ENCODE measurements around the gene DEF6. TPM values are rescaled to one million over a fixed set of nuclear protein-coding genes. Genes with fewer than 3 reads are reported as not detected.

DEF6 gene
- total RNA-seq, 2 donors from 2014 or later: 82.3 to 105 TPM

DNA sequence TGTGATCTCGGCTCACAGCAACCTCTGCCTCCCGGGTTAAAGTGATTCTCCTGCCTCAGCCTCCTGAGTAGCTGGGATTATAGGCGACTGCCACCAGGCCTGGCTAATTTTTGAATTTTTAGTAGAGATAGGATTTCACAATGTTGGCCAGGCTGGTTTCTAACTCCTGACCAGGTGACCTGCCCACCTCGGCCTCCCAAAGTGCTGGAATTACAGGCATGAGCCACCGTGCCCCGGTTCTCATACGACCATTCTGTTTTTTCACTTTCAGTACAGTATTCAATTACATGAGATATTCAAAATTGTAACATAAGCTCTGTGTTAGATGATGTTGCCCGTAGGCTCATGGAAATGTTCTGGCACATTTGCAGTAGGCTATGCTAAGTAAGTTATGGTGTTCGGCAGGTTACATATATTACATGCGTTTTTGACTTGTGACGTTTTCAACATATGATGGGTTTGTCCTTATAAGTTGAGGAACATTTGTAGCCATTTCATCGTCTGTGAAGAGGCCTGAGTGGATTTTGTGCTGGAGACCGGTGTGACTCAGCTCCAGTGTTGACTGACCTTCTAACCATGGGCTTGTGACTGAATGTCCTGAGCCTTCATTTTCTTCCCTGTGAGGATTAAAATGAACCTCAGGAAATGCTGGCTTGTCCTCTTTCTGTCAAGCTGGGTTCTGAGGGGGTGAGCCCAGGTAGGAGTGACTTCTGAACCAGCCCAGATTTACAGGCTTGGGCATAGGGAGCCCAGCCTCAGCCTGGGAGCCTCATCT lies 56.9 kb downstream of the DEF6 start:
- H3K9me3 Mint-ChIP-seq: no peaks in the 10 kb centered on the region
- ATAC-seq (no peak), DNase-seq (ENCODE audit: low spot score) (no peak)
- no peak overlapping the region for H3K27ac Mint-ChIP-seq
- H3K27me3 Mint-ChIP-seq: no peaks in the 10 kb centered on the region
- H3K4me1 Mint-ChIP-seq (ENCODE audit: low read depth in 2 of 2): peaks cover 0 to 17% of the 10 kb centered on the region in 2 donors
- peaks cover 25% of the 10 kb centered on the region for H3K36me3 Mint-ChIP-seq
- no peak overlapping the region for H3K4me3 Mint-ChIP-seq

DNA sequence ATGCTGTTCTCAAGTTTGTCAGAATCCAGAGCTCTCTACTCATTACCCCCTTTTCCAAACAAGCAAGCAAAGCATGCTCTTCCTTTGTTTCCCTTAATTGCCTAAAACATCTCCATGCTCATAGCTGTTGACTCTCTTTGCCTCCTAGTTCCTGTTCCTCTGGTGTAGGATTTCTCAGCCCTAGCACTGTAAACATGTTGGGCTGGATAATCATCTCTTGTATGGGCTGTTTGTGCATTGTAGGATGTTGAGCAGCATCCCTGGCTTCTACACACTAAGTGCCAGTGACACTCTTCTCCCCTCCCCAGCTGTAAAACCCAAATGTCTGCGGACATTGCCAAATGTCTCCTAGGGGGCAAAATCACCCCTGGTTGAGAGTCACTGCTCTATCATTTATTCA lies 58.8 kb downstream of the DEF6 start:
- peaks cover 18% of the 10 kb centered on the region for H3K36me3 Mint-ChIP-seq
- no peak overlapping the region for H3K4me3 Mint-ChIP-seq
- no peaks in the 10 kb centered on the region for H3K27me3 Mint-ChIP-seq
- no peaks in the 10 kb centered on the region for H3K9me3 Mint-ChIP-seq
- DNase-seq (ENCODE audit: low spot score) (no peak), ATAC-seq (no peak)
- H3K27ac Mint-ChIP-seq: no peak overlapping the region
- H3K4me1 Mint-ChIP-seq (ENCODE audit: low read depth in 2 of 2): peaks cover 0 to 11% of the 10 kb centered on the region in 2 donors

DNA sequence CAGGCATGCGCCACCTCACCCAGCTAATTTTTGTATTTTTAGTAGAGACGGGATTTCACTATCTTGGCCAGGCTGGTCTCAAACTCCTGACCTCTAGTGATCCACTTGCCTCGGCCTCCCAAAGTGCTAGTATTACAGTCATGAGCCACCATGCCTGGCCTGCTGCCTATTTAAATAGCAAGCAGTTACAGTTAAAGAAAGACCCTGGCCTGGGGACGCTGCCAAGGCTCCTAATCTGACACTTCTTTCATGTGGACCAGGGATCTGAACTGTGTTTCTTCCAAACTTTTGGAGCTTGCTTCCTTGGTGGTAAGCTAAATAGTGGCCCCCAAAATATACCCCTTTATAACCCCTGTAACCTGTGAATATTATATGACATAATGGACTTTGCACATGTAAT lies 60.1 kb downstream of the DEF6 start:
- H3K9me3 Mint-ChIP-seq: no peaks in the 10 kb centered on the region
- H3K36me3 Mint-ChIP-seq: peaks cover 17% of the 10 kb centered on the region
- peaks cover 0 to 11% of the 10 kb centered on the region in 2 donors for H3K4me1 Mint-ChIP-seq (ENCODE audit: low read depth in 2 of 2)
- ATAC-seq (no peak), DNase-seq (ENCODE audit: low spot score) (no peak)
- H3K4me3 Mint-ChIP-seq: no peak overlapping the region
- no peaks in the 10 kb centered on the region for H3K27me3 Mint-ChIP-seq
- H3K27ac Mint-ChIP-seq: peak overlapping the region in 1 of 2 donors; percentile 20

DNA sequence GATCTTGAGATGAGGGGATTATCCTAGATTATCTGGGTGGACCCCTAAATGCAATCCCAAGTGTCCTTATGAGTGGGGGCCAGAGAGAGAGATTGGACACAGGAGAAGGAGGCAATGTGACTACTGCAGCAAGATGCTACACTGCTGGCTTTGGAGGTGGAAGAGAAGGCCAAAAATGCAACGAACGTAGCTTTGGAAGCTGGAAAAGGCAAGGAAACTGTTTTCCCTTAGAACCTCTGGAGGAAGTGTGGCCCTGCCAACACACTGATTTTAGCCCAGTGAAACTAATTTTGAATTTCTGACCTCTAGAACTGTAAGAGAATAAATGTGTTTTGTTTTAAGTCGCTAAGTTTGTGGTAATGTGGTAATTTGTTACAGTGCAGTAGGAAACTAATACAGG lies 60.5 kb downstream of the DEF6 start:
- H3K36me3 Mint-ChIP-seq: peaks cover 13% of the 10 kb centered on the region
- no peak for ATAC-seq
- no peak for DNase-seq (ENCODE audit: low spot score)
- no peaks in the 10 kb centered on the region for H3K27me3 Mint-ChIP-seq
- no peak overlapping the region for H3K4me3 Mint-ChIP-seq
- peak overlapping the region in 1 of 2 donors; percentile 20 for H3K27ac Mint-ChIP-seq
- no peaks in the 10 kb centered on the region for H3K9me3 Mint-ChIP-seq
- peaks cover 0 to 11% of the 10 kb centered on the region in 2 donors for H3K4me1 Mint-ChIP-seq (ENCODE audit: low read depth in 2 of 2)

DNA sequence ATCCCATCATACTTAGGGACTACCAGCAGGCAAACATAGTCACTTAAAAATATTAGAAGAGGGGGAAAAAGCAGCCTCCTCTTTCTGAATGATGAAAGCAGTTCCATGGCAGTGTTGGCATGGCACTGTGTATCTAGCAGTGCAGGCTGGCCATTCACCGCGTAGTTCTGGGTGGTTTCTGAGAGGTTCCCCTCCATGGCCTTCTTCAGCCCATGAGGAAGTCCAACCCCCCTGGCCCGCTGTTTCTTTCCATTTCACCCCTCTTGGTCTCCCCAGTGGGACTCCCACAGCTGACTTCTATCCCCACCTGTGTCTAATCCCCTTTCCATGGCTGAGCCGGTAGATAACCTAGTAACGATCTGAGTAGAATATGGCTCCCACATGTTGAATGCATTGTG lies 61.7 kb downstream of the DEF6 start:
- peaks cover 9% of the 10 kb centered on the region for H3K36me3 Mint-ChIP-seq
- H3K27ac Mint-ChIP-seq: peak overlapping the region in 1 of 2 donors; percentile 48
- DNase-seq (ENCODE audit: low spot score) (no peak), ATAC-seq (no peak)
- H3K9me3 Mint-ChIP-seq: no peaks in the 10 kb centered on the region
- peaks cover 0 to 8% of the 10 kb centered on the region in 2 donors for H3K4me1 Mint-ChIP-seq (ENCODE audit: low read depth in 2 of 2)
- H3K27me3 Mint-ChIP-seq: no peaks in the 10 kb centered on the region
- H3K4me3 Mint-ChIP-seq: no peak overlapping the region

DNA sequence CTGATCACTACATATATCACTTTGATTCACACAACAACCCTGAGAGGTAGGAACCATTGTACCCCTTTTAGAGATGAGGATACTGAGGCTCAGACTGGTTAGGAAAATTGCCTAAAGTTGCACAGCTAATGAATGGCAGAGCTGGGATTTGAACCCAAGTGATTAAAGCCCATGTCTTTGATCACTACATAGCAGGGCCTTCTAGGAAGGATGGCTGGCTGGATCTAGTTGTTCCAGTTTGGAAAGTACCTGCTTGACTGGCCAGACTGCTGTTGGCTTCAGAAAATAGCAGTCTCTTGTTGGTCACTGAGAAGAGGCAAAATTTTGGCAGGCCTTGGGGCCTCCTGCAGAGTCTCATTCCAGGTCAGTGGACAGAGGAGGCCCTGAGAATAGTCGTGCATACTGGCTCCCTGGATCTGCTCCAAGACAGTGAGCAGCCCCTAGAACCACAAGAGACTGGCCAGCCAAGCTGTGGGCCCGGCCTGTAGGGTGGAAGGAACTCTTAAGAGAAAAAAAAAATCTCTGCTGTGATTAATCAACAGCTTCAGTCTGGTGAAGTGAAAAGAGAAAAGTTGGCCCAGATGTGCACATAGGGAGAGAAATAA lies 62.2 kb downstream of the DEF6 start:
- Mint-ChIP-seq H3K4me1 (ENCODE audit: low read depth in 2 of 2) (peaks cover 0 to 8% of the 10 kb centered on the region in 2 donors), H3K27me3 (no peaks in the 10 kb centered on the region), H3K4me3 (no peak overlapping the region), H3K27ac (peak overlapping the region in 1 of 2 donors; percentile 48), H3K9me3 (no peaks in the 10 kb centered on the region), H3K36me3 (peaks cover 9% of the 10 kb centered on the region)
- ATAC-seq: no peak
- no peak for DNase-seq (ENCODE audit: low spot score)

DNA sequence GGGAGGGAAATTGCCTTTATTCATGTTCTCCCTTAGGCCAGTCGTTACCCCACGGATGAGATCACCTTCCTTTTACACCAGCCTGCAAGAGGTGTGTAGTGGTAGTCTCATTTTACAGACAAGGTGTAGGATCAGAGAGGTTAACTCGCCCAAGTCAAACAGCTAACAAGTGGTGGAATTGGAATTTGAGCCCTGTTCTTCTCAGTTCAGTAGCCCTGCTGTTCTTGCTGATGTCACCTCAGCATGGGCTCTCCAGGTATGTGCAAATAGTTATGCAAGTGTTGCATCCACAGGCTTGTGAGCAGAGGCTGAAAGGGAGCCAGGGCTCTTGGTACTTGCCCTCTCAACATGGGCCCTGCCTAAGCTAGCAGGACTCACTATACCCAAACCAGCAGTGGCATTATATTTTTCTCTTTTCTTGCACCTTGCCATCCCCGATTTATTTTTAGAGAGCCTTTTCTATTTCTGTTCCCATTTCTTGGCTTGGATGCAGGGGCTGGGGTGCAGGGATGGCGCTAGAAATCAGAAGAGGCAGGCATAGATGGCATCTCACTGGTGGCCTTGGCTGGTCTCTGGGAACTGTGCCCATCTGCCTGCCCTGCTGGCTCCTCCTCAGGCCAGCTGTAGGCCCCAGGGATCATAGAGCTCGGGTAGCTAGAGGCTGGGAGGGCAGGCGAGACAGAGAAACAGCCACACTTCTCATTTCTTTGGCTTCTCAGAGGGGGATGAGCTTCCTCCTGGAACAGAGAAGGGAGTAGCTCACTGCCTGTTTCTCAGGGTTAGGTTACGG lies 62.9 kb downstream of the DEF6 start:
- DNase-seq (ENCODE audit: low spot score) (no peak), ATAC-seq (peak in 1 of 2 donors; percentile 36)
- Mint-ChIP-seq H3K27me3 (no peaks in the 10 kb centered on the region), H3K4me3 (no peak overlapping the region), H3K9me3 (no peaks in the 10 kb centered on the region), H3K27ac (peak overlapping the region in 1 of 2 donors; percentile 27), H3K36me3 (peaks cover 9% of the 10 kb centered on the region), H3K4me1 (ENCODE audit: low read depth in 2 of 2) (peaks cover 0 to 10% of the 10 kb centered on the region in 2 donors)

DNA sequence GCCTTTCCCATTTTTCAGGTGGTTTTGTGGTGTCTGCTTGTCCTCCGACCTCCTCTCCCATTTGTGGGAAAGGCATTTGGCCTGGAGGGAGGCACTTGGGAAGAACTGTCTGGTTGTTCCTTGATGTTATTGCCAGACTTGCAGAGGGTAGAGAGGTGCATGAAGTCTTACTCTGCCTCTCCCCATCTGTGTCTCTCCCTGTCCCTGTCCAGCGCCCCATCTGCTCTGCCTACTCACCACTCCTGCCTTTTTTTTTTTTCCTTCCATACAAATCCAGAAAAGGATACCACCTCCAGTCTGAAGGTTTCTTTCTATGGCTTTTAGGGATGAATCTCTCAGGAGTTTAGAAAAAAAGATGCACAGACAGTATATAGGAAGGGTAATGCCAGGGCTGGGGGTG lies 64.6 kb downstream of the DEF6 start:
- Mint-ChIP-seq H3K4me1 (ENCODE audit: low read depth in 2 of 2) (peaks cover 11 to 16% of the 10 kb centered on the region in 2 donors), H3K4me3 (no peak overlapping the region), H3K27me3 (no peaks in the 10 kb centered on the region), H3K27ac (no peak overlapping the region), H3K36me3 (peaks cover 4% of the 10 kb centered on the region), H3K9me3 (no peaks in the 10 kb centered on the region)
- ATAC-seq: no peak
- DNase-seq (ENCODE audit: low spot score): no peak

DNA sequence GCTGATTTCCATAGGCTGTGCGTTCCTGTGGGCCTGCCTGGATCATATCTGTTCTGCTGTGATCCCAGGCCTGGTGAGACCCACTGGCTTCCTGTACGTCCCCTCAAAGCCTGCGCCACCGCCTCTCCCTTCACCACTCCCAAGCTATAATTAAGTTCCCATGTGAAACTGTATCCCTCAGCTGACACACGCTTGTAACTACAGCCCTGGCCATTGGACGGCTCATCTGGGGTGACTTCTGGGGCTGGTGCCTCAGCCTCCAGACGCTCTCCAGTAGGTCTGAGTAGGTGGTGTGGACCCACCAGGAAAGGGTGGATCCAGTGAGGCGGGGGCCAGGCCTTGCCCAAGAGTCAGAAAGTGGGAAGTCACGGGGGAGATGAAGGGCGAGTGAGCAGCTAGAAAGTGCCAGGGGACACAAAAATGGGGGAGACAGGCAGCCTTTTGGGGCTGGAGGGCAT lies 65.7 kb downstream of the DEF6 start:
- H3K27me3 Mint-ChIP-seq: no peaks in the 10 kb centered on the region
- no peaks in the 10 kb centered on the region for H3K9me3 Mint-ChIP-seq
- peaks cover 4% of the 10 kb centered on the region for H3K36me3 Mint-ChIP-seq
- H3K27ac Mint-ChIP-seq: peak overlapping the region in 1 of 2 donors; percentile 29
- DNase-seq (ENCODE audit: low spot score) (no peak), ATAC-seq (no peak)
- no peak overlapping the region for H3K4me3 Mint-ChIP-seq
- H3K4me1 Mint-ChIP-seq (ENCODE audit: low read depth in 2 of 2): peaks cover 15 to 16% of the 10 kb centered on the region in 2 donors

DNA sequence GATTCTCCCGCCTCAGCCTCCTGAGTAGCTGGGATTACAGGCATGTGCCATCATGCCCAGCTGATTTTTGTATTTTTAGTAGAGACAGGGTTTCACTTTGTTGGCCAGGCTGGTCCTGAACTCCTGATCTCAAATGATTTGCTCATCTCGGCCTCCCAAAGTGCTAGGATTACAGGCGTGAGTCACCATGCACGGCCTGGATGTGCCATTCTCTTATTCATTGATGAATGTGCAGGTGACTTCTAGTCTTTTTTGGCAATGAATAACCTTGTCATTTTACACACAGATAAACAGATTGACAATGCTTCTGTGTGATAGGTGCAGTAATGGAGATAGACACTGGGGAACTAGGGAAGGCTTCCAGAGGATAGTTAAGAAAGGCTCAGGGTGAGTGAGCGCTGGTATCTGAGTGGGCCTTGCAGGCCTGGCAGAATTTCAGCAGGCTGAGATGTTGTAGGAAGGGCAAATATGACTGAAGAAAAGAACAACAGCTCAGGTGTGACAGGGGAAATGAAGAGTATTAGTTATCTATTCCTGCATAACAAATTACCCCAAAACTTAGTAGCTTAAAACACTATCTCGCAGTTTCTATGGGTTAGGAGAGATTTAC lies 68.1 kb downstream of the DEF6 start:
- Mint-ChIP-seq H3K9me3 (no peaks in the 10 kb centered on the region), H3K27me3 (no peaks in the 10 kb centered on the region), H3K4me1 (ENCODE audit: low read depth in 2 of 2) (peaks cover 36 to 39% of the 10 kb centered on the region in 2 donors), H3K27ac (no peak overlapping the region), H3K36me3 (peaks cover 4% of the 10 kb centered on the region), H3K4me3 (no peak overlapping the region)
- DNase-seq (ENCODE audit: low spot score): no peak
- no peak for ATAC-seq

DNA sequence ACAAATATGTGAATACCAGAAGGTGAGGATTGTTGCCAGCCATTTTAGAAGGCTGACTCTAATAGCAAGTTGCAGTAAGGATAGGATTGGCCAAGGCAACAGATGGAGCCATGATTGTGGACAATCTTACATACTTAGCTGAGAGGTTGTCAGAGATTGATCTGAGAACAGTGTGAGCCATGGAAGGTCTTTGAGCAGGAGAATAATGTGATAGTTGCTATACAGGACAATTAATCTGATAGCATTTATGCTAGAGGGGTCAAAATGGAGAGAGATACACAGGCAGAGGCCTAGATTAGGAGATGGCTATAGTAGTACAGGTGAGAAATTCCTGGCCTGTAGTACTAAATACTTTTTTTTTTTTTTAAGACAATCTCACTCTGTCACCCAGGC lies 68.6 kb downstream of the DEF6 start:
- DNase-seq (ENCODE audit: low spot score) (no peak), ATAC-seq (no peak)
- Mint-ChIP-seq H3K36me3 (peaks cover 4% of the 10 kb centered on the region), H3K4me3 (no peak overlapping the region), H3K27me3 (no peaks in the 10 kb centered on the region), H3K9me3 (no peaks in the 10 kb centered on the region), H3K27ac (no peak overlapping the region), H3K4me1 (ENCODE audit: low read depth in 2 of 2) (peaks cover 41 to 44% of the 10 kb centered on the region in 2 donors)

DNA sequence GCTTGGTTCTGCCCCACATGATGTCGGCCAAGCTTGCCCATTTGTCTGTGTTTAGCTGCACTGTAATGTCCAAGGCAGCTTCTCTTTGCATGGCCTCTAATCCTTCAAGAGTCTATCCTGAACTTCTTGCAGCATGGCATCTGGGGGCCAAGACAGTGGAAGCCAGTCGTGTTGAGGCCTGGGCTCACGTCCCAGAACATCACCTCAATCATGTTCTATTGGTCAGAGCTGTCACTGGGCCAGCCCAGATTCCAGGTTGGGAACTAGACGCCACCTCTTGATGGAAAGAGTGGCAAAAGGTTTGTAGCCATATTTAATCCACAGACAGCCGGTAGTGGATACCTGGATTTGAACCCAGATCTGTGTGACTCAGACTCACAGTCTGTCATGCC lies 70.0 kb downstream of the DEF6 start:
- H3K4me1 Mint-ChIP-seq (ENCODE audit: low read depth in 2 of 2): peaks cover 48 to 51% of the 10 kb centered on the region in 2 donors
- no peaks in the 10 kb centered on the region for H3K9me3 Mint-ChIP-seq
- DNase-seq (ENCODE audit: low spot score) (no peak), ATAC-seq (no peak)
- no peak overlapping the region for H3K4me3 Mint-ChIP-seq
- H3K27ac Mint-ChIP-seq: no peak overlapping the region
- H3K27me3 Mint-ChIP-seq: no peaks in the 10 kb centered on the region
- peaks cover 4% of the 10 kb centered on the region for H3K36me3 Mint-ChIP-seq

DNA sequence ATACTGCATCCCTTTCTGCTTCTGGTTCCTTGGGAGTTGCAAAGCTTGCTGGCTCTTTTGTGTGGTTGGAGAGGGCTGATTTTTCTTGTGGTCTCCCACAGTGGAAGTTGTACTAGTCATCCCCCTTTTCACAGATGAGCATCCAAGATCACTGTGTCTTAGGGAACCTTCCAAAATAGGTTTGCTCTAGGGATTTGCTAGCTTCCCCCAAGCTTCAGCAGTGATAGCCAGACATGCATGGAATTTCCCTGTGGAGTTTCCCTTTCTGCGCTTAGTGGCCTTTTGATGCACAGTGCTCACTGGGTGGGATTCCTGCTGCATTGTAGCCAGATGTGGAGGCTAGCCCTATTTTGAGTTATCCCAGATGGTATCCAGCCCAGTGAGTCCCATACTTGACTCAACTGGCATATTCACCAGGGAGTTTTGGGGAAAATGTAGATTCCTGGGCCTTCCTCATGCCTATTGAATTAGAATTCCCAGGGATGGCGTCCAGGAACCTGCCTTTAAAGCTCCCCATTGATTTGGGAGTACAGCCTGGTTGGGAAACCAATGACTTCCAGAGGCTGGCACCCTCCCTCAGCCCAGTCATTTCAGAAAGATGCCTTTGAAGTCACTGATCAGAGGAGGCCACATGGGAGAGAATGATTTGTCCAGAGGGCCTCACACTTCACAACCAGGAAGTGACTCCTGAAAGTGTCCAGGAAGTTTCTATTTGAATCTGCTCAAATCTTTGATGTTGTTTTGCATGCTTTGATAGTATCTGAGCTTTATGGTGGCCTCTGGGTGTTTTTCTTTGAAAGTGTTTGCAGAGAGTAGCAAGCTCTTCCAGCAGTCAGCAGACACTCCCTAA lies 70.6 kb downstream of the DEF6 start:
- DNase-seq (ENCODE audit: low spot score) (no peak), ATAC-seq (peak in 1 of 2 donors; percentile 67)
- peaks cover 4% of the 10 kb centered on the region for H3K36me3 Mint-ChIP-seq
- peak overlapping the region; percentile 20 for H3K4me3 Mint-ChIP-seq
- H3K4me1 Mint-ChIP-seq (ENCODE audit: low read depth in 2 of 2): peaks cover 48 to 51% of the 10 kb centered on the region in 2 donors
- peak overlapping the region; percentile 81 to 94 for H3K27ac Mint-ChIP-seq
- H3K27me3 Mint-ChIP-seq: no peaks in the 10 kb centered on the region
- no peaks in the 10 kb centered on the region for H3K9me3 Mint-ChIP-seq

Data from natural killer cell treated with Interleukin-12 subunit alpha and Interleukin-12 subunit beta and Interleukin-15 and Interleukin-18, amount 100 ng/mL, for 72 hours (primary cell).